Head of caudate nucleus (tissue), 42 donors: ENCODE measurements around the gene SOCS6.
A peak's percentile ranks its signal among the peaks of the same experiment; 100 is the strongest.
"Not testable (repeated sequence)": the region's sequence is repeated elsewhere in the genome, so short reads cannot be mapped to it uniquely, and the experiment has no call there.

Source experiments
- DNase-seq, 42 donors: peaks; one replicate each; pipeline versions ENCODE4 v3.0.0 to v3.0.0-alpha.2; 2020 to 2021; ENCODE audit warnings: mixed read lengths in 7 of 42
- intact Hi-C: fragments of 100-400 bp; cut with DNase I; formaldehyde crosslinking; loops from one replicate; pipeline ENCODE4 v1.15.0; 2022

The SOCS6 gene

DNA sequence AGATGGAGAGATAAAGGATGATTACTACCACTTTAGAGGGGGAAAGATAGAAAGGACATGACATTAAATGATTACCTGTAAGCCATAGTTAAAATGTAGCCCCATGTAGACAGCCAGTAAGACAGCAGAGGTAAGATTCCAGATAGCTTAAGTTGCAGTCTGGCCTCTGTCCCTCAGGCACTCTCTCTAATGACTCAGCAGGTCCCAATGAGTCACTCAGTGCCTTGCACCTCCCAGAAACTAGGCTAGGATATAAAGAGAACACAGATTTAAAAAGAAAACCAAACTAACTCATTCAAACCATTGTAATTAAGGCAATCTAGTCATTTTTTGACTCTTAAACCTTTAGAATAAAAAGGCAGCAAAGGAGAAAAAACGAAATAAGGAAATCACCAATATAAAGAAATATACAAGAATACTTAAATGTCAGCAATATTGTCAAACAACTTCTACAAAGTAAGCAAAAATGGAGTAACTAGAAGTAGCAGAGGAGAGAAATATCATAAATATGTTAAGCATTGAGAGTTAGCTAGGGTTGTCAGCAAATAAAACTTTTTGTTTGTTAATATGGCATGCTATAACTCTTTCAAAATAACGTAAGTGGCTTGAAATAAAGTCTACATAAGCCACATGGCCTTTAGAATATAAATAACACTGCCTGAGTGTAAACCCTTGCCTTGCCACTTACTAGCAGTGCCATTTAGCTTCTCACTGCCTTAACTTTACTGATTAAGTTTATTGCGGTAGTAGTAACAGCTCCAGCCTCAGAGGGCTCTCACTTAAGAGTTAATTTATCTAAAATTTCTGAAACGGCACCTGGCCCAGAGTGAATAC is 48.5 kb downstream of the SOCS6 start:
- intact Hi-C loops, result no loop called here
- peak in 22 of 42 donors; percentile 20 to 73 (median 41) for DNase-seq

GRCh38 chr18:70338890-70339289 is 50.0 kb downstream of the SOCS6 start:
- intact Hi-C loops, result no loop called here

DNA sequence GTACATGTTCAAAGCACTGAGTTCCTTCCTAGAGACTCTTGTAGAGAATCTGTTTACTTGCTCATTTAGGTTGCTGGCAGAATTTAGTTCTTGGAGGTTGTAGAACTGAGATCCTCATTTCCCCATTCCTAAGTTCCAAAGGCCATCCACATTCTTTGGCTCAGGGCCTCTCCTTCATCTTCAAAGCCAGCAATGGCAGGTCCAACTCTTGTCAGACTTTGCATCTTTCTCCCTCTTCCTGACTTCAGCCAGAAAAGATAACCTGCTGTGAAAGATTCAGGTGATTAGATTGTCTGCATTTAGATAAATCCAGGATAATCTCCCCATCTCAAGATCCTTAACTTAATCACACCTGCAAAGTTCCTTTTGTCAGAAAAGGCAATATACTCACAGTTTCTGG is 51.1 kb downstream of the SOCS6 start:
- DNase-seq, result no peak
- intact Hi-C loops, result no loop called here

More at GRCh38 chr18:70338890-70339289, 50.0 kb downstream of the SOCS6 start:
- no peak for DNase-seq

GRCh38 chr18:70348481-70348880 is 59.6 kb downstream of the SOCS6 start:
- DNase-seq, intact Hi-C loops: not testable (repeated sequence)

DNA sequence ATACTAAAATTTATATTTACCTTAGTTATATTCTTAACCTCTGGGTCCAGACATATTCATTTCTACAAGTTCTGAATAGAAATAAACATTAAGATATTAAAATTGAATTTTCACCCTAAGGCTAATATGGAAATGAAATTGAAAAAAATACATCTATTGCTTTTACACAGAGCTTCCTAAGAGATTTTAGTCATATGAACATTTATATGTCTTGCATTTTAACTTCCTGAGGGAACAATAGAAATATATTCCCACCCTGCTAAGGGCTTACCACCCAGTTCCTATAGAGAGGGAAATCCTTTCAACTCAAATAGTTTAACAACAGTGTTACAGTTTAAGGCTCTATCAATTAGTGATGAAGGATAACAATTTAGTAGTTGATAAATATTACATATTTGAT is 60.5 kb downstream of the SOCS6 start:
- no peak for DNase-seq
- intact Hi-C loops, result no loop called here

DNA sequence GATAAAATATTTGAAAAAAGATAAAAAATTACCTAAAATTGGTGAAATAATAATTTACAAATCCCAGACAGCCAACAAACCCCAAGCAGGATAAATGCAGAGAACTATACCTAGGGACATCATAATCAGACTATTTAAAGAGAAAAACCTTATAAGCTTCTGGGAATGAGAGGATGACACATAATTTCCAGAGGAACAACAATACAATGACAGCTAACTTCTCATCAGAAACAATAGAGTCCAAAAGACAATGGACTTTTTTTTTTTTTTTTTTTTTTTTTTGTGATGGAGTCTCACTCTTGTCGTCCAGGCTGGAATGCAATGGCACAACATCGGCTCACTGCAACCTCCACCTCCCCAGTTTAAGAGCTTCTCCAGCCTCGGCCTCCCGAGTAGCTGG is 65.2 kb downstream of the SOCS6 start:
- DNase-seq, result no peak
- intact Hi-C loops, result no loop called here

- intact Hi-C loops, result no loop called here
- no peak for DNase-seq
These were observed 65.9 kb downstream of the SOCS6 start for GRCh38 chr18:70354771-70355170.

- DNase-seq, result no peak
- intact Hi-C loops, result no loop called here
These were observed 67.0 kb downstream of the SOCS6 start for GRCh38 chr18:70355620-70356385.

DNA sequence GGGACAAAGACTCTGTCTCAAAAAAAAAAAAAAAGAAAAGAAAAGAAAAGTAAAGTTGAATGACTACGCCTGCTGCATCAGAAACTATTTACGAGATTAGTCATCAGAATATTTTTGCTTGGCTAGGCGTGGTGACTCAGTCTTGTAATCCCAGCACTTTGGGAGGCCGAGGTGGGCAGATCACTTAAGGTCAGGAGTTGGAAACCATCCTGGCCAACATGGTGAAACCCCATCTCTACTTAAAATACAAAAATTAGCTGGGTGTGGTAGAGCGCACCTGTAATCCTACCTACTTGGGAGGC is 69.2 kb downstream of the SOCS6 start:
- intact Hi-C loops, DNase-seq: not testable (repeated sequence)

DNA sequence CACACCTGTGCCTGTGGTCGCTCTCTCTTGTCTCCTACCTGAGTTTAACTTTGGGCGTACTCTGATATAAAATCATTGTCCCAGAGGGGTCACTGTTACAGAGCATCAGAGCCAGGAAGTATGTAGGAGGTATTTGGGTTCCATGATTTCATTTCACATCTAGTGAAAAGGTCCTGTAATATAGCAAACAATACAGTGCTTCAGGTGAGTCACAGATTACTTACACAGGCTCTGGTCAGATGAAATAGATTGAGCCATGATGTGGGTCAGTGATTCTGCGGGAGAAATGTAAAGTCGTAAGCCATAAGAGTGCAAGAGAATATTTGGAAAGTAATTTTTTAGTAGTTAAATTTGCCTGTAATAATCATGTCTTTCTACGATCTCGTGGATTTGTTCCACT is 70.2 kb downstream of the SOCS6 start:
- DNase-seq, result no peak
- intact Hi-C loops, result no loop called here

DNA sequence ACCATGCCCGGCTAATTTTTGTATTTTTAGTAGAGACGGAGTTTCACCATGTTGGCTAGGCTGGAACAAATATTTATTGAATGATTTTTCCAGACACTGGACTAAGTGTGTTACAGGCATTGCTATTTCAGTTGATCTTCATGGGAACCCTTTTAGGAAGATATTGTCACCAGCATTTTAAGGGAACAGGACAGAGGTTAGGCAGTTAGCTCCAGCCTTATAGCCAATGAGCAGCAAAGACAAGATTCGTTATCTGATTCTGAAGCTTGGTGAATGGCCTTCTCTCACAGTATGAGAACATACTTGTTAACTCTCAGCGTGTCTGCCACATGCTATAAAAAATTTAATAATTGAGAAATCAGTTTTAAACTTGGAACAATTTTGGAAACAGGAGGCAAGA is 73.4 kb downstream of the SOCS6 start:
- intact Hi-C loops, result no loop called here
- no peak for DNase-seq

GRCh38 chr18:70363861-70364260 is 75.0 kb downstream of the SOCS6 start:
- no peak for DNase-seq
- intact Hi-C loops, result no loop called here

- intact Hi-C loops, result no loop called here
- DNase-seq, result no peak
These were observed 76.5 kb downstream of the SOCS6 start for GRCh38 chr18:70365361-70365760.

- intact Hi-C loops, result no loop called here
- DNase-seq, result no peak
These were observed 77.3 kb downstream of the SOCS6 start for GRCh38 chr18:70366174-70366573.

- no peak for DNase-seq
- intact Hi-C loops, result no loop called here
These were observed 77.8 kb downstream of the SOCS6 start for GRCh38 chr18:70366670-70367069.

- intact Hi-C loops, DNase-seq: not testable (repeated sequence)
These were observed 78.5 kb downstream of the SOCS6 start for GRCh38 chr18:70367344-70367743.

- intact Hi-C loops, result no loop called here
- DNase-seq, result peak in 1 of 42 donors; percentile 13
These were observed 80.1 kb downstream of the SOCS6 start for GRCh38 chr18:70368903-70369302.

- intact Hi-C loops, result loop anchor here (10.0 kb wide), 1 partner anchor 54 kb away; no protein-coding TSS in a partner anchor
- DNase-seq, result peak in 11 of 42 donors; percentile 17 to 60 (median 41)
These were observed 82.2 kb downstream of the SOCS6 start for GRCh38 chr18:70370762-70371733.

- intact Hi-C loops, result loop anchor here (10.0 kb wide), 1 partner anchor 53 kb away; no protein-coding TSS in a partner anchor
- DNase-seq, result peak in 1 of 42 donors; percentile 29
These were observed 83.1 kb downstream of the SOCS6 start for GRCh38 chr18:70371908-70372307.
